HG02885 (cell line): ENCODE measurements around the gene GIGYF1.

Experiments used
- ATAC-seq: cut with Tn5 transposase; IDR thresholded peaks from one replicate; pipeline ENCODE4 v1.9.1; 2021; ENCODE audit warnings: mild to moderate bottlenecking; ENCODE audit not compliant: unreplicated experiment, poor library complexity

The GIGYF1 gene

DNA sequence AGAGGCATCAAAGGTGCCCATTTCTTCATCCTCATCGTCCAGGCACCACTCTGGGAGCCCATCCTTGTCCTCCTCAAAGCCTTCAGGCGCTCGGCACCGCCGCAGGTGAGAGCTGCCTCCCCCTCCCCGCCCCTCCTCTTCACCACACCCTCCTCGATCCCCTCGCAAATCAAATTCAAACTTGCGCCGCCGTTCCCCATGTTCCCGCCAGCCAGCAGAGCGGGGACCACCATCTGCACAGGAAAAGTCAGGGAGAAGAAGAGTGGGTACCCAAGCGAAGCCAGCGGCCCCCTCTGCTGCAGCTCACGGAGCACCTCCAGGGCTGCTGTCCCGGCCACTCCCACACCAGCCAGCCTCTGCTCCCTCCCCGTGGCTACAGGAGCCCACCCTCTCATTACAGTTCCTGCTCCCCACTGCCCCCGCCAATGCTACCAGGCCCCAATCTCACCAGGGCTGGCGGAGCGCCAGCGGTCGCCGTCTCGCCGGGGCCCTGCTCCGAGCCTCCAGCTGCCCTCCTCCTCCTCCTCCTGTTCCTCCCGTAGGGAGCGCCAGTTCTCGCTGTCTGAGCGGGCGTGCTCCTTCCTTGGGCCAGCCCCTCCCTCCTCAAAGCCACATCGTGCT, 7.7 kb downstream of the GIGYF1 start:
- ATAC-seq, result no peak

DNA sequence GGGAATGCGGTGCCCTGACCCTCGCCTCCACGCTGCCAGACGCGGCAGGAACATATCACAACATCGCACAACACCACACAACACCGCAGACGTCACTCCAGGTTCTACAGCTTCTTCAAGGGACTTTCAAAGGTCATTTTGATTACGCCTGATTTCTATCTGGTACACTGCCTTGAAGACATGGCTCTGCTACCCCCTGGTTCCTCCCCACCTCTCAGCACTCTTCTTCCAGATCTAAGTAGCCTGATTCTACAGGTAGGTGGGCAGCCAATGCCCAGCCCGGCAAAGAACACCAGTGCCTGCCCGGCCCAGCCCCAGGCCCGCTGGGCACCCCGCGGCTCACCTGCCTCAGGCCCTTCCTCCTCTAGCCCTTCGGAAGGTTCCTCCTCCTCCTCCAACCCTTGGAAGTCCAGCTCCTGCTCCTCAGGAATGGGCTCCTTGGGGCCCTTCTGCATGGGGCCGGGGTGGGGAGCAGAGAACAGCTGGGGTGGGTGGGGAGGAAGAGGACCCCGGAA, 8.4 kb downstream of the GIGYF1 start:
- ATAC-seq, result no peak

DNA sequence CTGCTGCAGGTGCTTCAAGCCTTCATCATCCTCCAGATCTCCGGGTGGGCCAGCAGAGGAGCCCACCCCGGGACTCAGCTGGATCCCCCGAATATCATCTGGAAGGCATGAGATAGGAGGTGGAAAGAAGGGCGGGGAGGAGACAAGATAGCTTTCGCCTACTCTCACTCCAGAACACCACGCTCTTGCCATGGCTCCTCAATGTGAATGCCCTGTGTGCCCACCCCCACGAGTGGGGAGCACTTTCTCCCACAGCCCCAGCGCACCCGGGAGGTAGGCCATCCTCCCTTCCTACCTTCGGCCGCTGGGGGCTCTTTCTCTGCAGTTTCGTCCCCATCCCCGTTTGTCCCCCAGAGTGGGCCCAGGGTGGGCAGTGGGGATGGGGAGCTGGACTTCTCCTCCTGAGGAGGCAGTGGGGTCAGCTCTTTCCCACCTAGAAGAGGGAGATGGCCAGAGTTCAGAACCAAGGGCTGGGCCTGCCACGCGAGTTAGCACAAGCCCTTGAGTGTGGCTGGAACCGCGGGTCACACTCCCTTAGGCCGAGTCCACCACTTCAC, 8.9 kb downstream of the GIGYF1 start:
- no peak for ATAC-seq

DNA sequence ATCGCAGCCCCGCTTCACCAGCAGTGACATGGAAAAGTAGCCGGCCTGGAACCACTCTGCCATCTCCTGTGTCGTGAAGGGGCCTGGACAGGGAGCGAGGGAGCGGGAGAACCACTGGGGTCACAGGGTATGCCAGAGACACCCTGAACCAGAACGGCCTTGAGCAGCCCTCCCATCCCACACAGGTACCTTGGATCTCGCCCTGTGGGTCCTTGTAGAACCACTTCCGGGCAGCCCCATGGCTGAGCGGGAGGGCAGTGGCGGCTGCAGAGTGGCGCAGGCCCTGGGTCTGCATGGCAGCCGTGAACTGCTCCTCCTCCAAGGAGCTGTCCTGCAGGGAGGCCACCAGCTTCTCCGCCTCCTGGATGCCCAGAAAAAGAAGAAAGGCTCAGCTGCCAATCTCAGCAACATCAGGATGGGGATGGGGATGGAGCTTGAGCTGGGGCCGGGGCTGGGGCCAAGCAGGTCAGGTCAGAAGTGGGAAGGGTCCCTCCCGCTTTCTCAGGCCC, 9.5 kb downstream of the GIGYF1 start:
- ATAC-seq, result no peak

GRCh38 chr7:100683659-100684533, 10.2 kb downstream of the GIGYF1 start:
- no peak for ATAC-seq

DNA sequence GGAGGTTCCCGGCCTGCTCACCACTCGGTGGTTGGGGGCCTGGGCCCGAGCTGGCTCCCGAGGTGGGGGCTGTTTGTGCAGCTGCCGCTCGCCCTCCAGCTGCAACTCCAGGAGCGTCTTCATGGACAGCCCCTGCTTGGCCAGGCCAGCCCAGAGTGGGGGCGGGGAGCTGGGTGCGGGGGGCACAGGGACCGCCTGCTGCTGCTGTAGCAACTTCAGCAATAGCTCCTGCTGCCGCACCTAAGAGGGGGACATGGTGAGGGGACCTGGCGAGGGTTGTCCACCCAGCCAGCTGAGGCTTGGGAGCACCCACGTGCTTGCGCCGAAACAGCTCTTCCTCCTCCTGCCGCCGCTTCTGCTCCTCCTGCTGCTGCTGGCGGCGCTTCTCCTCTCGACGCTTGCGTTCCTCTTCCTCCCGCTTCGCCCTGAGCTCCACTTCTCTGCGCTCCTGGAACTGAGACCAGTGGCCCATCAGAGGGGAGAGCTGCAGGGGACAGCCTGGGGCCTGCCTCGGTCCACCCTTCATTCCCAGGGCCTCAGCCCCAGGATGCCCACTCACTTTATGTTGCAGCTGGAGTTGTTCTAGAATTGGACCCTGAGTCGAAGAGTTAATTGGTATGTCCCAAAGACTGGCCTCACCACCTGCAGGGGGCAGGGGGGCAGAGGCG, 10.9 kb downstream of the GIGYF1 start:
- no peak for ATAC-seq

- ATAC-seq, result no peak
Measured at GRCh38 chr7:100682228-100682741, 11.8 kb downstream of the GIGYF1 start.

GRCh38 chr7:100681491-100682227, 12.4 kb downstream of the GIGYF1 start:
- ATAC-seq, result no peak

DNA sequence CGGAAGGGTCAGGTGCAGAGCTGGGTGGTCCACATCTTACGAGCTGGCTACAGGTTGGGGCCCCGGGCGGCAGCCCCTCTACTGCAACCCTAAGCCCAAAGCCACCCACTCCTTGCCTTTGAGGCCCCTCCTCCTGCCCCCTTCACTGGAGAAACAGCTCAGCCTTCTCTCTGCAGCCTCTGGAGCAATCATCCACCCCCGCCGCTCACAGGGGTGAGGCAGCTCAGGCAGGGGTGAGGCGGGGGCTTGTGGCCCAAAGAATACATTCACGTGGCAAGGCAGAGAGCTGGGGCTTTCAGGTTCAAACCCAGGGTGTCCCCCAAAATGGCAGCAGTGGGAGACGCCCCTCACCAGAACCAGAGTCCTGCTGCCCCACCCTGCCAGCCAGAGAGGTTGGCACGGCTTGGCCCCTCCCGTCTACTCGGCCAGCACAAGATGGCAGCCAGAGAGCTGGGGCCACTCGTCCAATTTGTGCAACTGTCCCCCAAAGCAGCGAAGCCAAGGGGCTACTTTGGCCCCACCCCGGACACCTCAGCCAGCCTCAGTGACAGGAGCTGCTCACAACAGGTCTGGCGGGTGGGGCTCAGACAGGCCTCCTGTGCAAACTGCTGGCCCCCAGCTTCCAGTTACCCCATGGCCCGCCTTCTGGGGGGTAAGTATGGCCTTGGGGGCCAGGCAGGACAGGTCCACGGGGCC, 13.3 kb downstream of the GIGYF1 start:
- no peak for ATAC-seq

- no peak for ATAC-seq
Measured at GRCh38 chr7:100679927-100680575, 14.0 kb downstream of the GIGYF1 start.

DNA sequence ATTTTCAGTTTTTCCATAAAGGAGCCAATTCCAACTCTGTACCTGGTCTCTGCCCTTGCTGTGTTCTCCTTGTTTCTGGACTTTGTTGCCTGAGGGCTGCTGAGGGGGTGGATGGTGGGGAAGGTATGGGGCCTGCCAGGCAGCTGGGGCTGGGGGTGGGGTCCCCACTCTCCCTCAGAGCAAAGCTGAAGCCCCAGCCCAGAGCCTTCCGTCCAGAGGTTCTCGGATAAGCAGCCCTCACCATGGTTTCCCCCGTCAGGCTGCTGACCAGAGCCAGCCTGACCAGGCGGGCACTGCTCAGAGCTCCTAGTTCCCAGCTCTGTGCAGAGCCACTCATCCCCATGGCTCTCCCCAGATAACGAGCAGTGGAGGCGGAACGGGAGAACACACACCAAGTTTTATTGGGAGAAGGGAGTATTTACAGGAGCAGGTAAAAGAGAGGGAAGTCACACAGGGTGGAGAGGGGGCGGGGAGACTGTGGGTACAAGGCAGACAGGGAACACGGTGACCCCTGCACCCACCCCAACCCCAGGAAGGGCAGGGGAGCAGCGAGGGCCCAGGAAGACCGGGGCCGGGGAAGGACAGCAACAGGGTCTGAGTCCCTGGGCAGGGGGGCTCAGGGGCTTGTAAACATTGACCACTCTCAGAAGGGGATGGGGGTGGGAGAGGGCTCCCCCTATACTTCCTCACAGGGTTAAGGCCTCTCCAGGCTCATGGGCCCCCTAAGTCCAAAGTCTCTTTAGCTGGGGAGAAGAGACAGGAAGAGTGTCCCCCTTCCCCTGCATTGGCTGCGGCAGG, 14.7 kb downstream of the GIGYF1 start:
- no peak for ATAC-seq

GRCh38 chr7:100678291-100678984, 15.6 kb downstream of the GIGYF1 start:
- no peak for ATAC-seq

DNA sequence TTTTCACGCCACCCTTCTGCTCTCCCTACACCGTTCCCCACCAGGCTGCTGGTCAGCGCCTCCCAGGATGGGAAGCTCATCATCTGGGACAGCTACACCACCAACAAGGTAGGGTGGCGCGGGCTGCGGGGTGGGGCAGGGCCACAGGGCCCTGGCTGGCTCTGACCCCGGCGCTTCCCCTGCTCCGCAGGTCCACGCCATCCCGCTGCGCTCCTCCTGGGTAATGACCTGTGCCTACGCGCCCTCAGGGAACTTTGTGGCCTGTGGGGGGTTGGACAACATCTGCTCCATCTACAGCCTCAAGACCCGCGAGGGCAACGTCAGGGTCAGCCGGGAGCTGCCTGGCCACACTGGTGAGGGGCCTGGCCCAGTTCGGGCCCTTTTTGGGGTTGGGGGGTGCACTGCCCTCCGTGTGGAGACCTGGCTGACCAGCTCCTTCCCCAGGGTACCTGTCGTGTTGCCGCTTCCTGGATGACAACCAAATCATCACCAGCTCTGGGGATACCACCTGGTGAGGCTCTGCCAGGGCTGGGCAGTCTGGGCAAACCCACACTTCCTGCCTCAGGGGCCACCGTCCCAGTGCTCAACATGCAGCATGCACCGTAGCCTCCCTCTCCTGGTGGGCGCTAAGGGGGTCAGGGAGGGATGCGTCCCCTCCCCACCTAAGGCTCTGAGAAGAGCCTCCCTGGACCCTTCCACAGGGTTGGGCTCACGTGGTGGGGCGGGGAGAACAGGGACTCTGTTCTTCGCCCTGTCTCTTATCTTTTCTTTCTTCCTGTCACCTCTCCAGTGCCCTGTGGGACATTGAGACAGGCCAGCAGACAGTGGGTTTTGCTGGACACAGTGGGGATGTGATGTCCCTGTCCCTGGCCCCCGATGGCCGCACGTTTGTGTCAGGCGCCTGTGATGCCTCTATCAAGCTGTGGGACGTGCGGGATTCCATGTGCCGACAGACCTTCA, 16.5 kb downstream of the GIGYF1 start:
- ATAC-seq, result no peak

DNA sequence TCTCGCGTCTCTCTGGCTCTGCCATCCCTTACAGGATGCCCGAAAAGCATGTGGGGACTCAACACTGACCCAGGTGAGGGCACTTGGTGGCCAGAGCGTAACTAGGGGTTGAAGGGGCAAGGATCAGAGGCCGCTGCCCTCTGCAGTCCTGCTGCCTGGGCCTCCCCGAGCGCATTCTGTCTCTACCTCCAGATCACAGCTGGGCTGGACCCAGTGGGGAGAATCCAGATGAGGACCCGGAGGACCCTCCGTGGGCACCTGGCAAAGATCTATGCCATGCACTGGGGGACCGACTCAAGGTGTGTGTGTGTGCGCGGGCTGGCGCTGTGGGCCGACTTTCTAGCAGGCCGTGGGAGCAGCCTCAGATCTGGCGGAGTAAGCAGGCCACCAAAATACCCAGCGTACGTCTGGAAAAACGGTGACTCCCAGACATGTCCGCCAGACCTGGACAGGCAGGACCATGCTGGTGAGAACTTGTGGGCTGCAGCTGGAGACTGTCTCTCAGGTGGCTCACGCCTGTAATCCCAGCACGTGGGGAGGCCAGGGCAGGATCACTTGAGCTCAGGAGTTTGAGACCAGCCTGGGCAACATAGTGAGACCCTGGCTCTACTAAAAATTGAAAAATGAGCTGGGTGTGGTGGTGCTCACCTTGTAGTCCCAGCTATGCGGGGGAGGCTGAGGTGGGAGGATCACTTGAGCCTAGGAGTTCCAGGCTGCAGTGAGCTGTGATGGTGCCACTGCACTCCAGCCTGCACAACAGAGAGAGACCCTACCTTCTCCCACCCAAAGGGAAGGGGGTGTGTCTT, 17.3 kb downstream of the GIGYF1 start:
- no peak for ATAC-seq

GRCh38 chr7:100675581-100676350, 18.3 kb downstream of the GIGYF1 start:
- ATAC-seq, result peak; percentile 36
